Smooth muscle cell (in vitro differentiated cells): ENCODE data around the gene LRRC19. TPM values are rescaled to one million over a fixed set of nuclear protein-coding genes. Genes with fewer than 3 reads are reported as not detected.

ENCODE experiments used
- DNase-seq: peaks from one replicate; lab custom pipeline; 2025; ENCODE audit not compliant: unreplicated experiment; lab: John Stamatoyannopoulos, UW
- H2AFZ ChIP-seq: fragments of 200-600 bp; sonication (generic); 2 replicates; pipeline ENCODE4 v1.6.0; 2016; ENCODE audit warnings: antibody characterized with exemption, low read depth, mild to moderate bottlenecking
- H3F3A ChIP-seq: fragments of 200-600 bp; sonication (generic); 2 replicates; pipeline ENCODE4 v1.6.0; 2017; ENCODE audit warnings: antibody characterized with exemption, low read depth
- H3K27ac ChIP-seq: fragments of 200-600 bp; sonication (generic); 2 replicates; pipeline ENCODE4 v1.5.1; 2016; ENCODE audit warnings: low read depth, mild to moderate bottlenecking
- H3K27me3 ChIP-seq: fragments of 200-600 bp; sonication (generic); 2 replicates; pipeline ENCODE4 v1.6.1; 2016; ENCODE audit warnings: low read depth, mild to moderate bottlenecking
- H3K36me3 ChIP-seq: fragments of 200-600 bp; sonication (generic); 2 replicates; pipeline ENCODE4 v1.5.1; 2016; ENCODE audit warnings: low read depth
- H3K4me1 ChIP-seq: fragments of 200-600 bp; sonication (generic); 2 replicates; pipeline ENCODE4 v1.5.1; 2016; ENCODE audit warnings: low read depth
- H3K4me2 ChIP-seq: fragments of 200-600 bp; sonication (generic); 2 replicates; pipeline ENCODE4 v1.6.0; 2016; ENCODE audit warnings: mild to moderate bottlenecking
- H3K4me3 ChIP-seq: fragments of 200-600 bp; sonication (generic); 2 replicates; pipeline ENCODE4 v1.5.1; 2016; ENCODE audit warnings: mild to moderate bottlenecking
- H3K79me2 ChIP-seq: fragments of 200-600 bp; sonication (generic); 2 replicates; pipeline ENCODE4 v1.6.0; 2016; ENCODE audit warnings: low read depth, mild to moderate bottlenecking
- H3K9ac ChIP-seq: fragments of 200-600 bp; sonication (generic); 2 replicates; pipeline ENCODE4 v1.6.0; 2016; ENCODE audit warnings: low read depth
- H3K9me3 ChIP-seq: fragments of 200-600 bp; sonication (generic); replicated peaks from 2 replicates; pipeline ENCODE4 v1.5.1; 2016; ENCODE audit warnings: low read depth
- H4K20me1 ChIP-seq: fragments of 200-600 bp; sonication (generic); 2 replicates; pipeline ENCODE4 v1.6.0; 2016; ENCODE audit warnings: low read depth
- CTCF ChIP-seq: fragments of 200-600 bp; sonication (generic); IDR thresholded peaks from 2 replicates; pipeline ENCODE4 v1.5.1; 2017; ENCODE audit warnings: borderline replicate concordance, mild to moderate bottlenecking, antibody characterized with exemption; ENCODE audit not compliant: insufficient read depth, poor library complexity, severe bottlenecking
- WGBS: methylation state at CpG from one replicate; pipeline ENCODE4 v1.1.7; 2016; ENCODE audit warnings: low lambda C conversion rate; 5-methylcytosine and 5-hydroxymethylcytosine counted together
- polyA plus RNA-seq: library from polyadenylated mRNA; unstranded; fragments of >200 nt; fragmentation: Nextera tagmentation; extraction: Ambion mirVana; gene quantifications from 2 replicates; pipeline ENCODE4 v1.2.1, GENCODE V29; 2016
- total RNA-seq: library from RNA; depleted of rRNA; stranded (reverse); fragments of >200 nt; gene quantifications from 2 replicates; pipeline ENCODE4 v1.2.3, GENCODE V29; 2014

Gene LRRC19, protein sequence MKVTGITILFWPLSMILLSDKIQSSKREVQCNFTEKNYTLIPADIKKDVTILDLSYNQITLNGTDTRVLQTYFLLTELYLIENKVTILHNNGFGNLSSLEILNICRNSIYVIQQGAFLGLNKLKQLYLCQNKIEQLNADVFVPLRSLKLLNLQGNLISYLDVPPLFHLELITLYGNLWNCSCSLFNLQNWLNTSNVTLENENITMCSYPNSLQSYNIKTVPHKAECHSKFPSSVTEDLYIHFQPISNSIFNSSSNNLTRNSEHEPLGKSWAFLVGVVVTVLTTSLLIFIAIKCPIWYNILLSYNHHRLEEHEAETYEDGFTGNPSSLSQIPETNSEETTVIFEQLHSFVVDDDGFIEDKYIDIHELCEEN
- not detected in 2 replicates for total RNA-seq
- polyA plus RNA-seq = 0.06 and 0.26 TPM in 2 replicates

DNA sequence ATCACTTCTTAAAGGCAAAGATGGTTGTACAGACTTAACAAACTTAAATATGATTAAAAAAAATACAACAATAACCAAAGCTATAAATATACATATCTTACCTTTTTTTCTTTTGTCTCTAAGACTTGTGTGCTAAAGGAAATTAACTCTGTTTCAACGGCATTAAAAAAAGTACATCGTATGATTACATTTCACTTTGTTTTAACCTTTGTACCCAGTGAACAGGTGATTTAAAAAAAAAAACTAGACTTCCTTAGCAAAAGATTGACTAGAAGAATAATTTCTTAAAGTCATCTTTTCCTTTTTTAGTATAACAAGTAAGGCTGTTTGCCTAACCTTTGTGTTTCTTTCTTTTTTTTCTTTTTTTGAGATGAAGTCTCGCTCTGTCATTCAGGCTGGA is at the start of gene LRRC19:
TSS of gene LRRC19 (minus strand) at position 182 of the 400 bp plus-strand sequence. CDS start 5,978 bp downstream, outside the sequence.
- Histone ChIP-seq H3K9me3 (no peaks in the 10 kb centered on the region), H3K4me2 (no peak within 1 kb of the TSS), H3F3A (no peaks in the 10 kb centered on the region), H3K4me1 (no peaks in the 10 kb centered on the region), H3K36me3 (no peaks in the 10 kb centered on the region), H4K20me1 (no peaks in the 10 kb centered on the region), H3K27ac (no peak within 1 kb of the TSS), H3K4me3 (peak within 1 kb of the TSS; percentile 39), H3K27me3 (no peaks in the 10 kb centered on the region), H3K79me2 (no peaks in the 10 kb centered on the region), H2AFZ (no peak within 1 kb of the TSS), H3K9ac (no peak within 1 kb of the TSS)
- DNase-seq = no peak
- 91% methylated on average over 3 of the region's 3 CpGs for WGBS
- no peak for TF ChIP-seq CTCF

DNA sequence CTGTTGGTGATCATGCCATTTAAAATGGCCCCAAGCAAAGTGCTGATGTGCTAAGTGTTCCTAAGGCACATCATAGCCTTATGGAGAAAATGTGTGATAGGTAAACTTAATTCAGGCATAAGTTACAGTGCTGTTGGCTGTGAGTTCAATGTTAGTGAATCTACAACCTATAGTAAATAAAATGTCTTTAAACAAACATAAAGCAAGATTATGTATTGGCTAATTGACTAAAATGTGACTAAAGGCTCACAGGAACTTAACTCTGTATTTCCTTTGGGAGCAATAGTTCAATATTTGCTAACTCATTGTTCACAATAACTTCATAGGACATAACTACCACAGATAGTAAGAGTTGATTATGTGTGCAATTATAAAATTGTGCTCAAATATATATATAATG is 49.4 kb upstream of the LRRC19 start:
- Histone ChIP-seq H3K9ac (no peak overlapping the region), H4K20me1 (no peaks in the 10 kb centered on the region), H3K36me3 (no peaks in the 10 kb centered on the region), H3K27ac (no peak overlapping the region), H3K4me2 (no peak overlapping the region), H3K27me3 (no peaks in the 10 kb centered on the region), H2AFZ (no peak overlapping the region), H3F3A (no peaks in the 10 kb centered on the region), H3K4me3 (no peak overlapping the region), H3K4me1 (peaks cover 4% of the 10 kb centered on the region), H3K9me3 (no peaks in the 10 kb centered on the region), H3K79me2 (no peaks in the 10 kb centered on the region)
- TF ChIP-seq CTCF = no peak
- no peak for DNase-seq

DNA sequence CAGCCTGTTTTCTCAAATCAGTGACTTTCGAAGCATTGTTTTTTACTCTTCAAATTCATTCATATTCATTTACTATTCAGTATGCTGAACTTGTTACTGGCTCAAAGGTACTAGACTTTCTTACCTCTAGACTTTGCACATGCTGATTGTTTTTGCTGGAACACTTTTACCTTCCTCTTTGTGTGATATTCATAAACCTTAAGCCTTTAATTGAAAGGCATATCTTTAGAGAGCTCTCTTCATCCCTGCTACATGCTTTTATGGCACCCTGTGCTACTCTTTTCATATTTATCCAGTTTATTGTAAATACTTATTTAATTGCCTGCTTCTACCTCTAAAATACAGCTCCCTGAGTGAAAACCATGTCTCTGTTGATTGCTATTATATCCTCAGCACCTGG is 48.7 kb upstream of the LRRC19 start:
- Histone ChIP-seq H3K9me3 (no peaks in the 10 kb centered on the region), H3K9ac (no peak overlapping the region), H3K4me1 (peaks cover 4% of the 10 kb centered on the region), H3K27ac (peak overlapping the region; percentile 20), H3K36me3 (no peaks in the 10 kb centered on the region), H2AFZ (no peak overlapping the region), H3K79me2 (no peaks in the 10 kb centered on the region), H3F3A (no peaks in the 10 kb centered on the region), H3K27me3 (no peaks in the 10 kb centered on the region), H4K20me1 (no peaks in the 10 kb centered on the region), H3K4me2 (peak overlapping the region; percentile 49), H3K4me3 (no peak overlapping the region)
- DNase-seq = no peak
- TF ChIP-seq CTCF = no peak
- 100% methylated on average over 1 of the region's 1 CpG for WGBS
